Thyroid gland (tissue), 4 donors: ENCODE data around the gene CACFD1. TPM values are rescaled to one million over a fixed set of nuclear protein-coding genes. Genes with fewer than 3 reads are reported as not detected.

Experiments used
- DNase-seq, 2 donors: peaks; one replicate each; pipeline ENCODE4 v3.0.0-alpha.2; 2019
- H3K27ac ChIP-seq, 3 donors: fragments of 200-600 bp; sonication (generic); 1 replicate in 2 of 3; 2 replicates in 1 of 3; pipeline ENCODE4 v1.5.1; 2016 to 2019; ENCODE audit warnings: mild to moderate bottlenecking in 1 of 3, moderate library complexity in 1 of 3
- H3K27me3 ChIP-seq: fragments of 200-600 bp; sonication (generic); one replicate; pipeline ENCODE4 v1.5.1; 2019
- H3K36me3 ChIP-seq, 2 donors: fragments of 200-600 bp; sonication (generic); one replicate each; pipeline ENCODE4 v1.5.1; 2016 to 2019
- H3K4me1 ChIP-seq, 2 donors: fragments of 200-600 bp; sonication (generic); one replicate each; pipeline ENCODE4 v1.5.1; 2017 to 2019
- H3K4me3 ChIP-seq, 3 donors: fragments of 200-600 bp; sonication (generic); replicated peaks in 1 of 3; 1 replicate in 2 of 3; 2 replicates in 1 of 3; pipeline ENCODE4 v1.5.1; 2016; ENCODE audit warnings: mild to moderate bottlenecking in 1 of 3
- H3K9me3 ChIP-seq: fragments of 200-600 bp; sonication (generic); one replicate; pipeline ENCODE4 v1.5.1; 2017
- POLR2A ChIP-seq, 2 donors: fragments of 450-650 bp; IDR thresholded peaks; one replicate each; pipeline ENCODE4 v1.6.1; 2017; ENCODE audit warnings: antibody characterized with exemption in 2 of 2, mild to moderate bottlenecking in 2 of 2, moderate library complexity in 1 of 2
- WGBS, 2 donors: methylation state at CpG; one replicate each; pipeline ENCODE4 v1.1.5; 2017; 5-methylcytosine and 5-hydroxymethylcytosine counted together
- intact Hi-C: fragments of 100-400 bp; cut with DNase I; formaldehyde crosslinking; loops from one replicate; pipeline ENCODE4 v1.15.1; 2023
- total RNA-seq, 4 donors: library from RNA; depleted of rRNA; stranded (reverse); fragments of >200 nt; gene quantifications; one replicate each; pipeline ENCODE4 v1.2.3, GENCODE V29; 2016
- TF ChIP-seq, protein P1 (sequence below), 6 experiments: fragments of 200-600 bp in 3 of 6; fragments of 450-650 bp in 3 of 6; sonication (generic) in 3 of 6; IDR thresholded peaks; one replicate each; pipeline ENCODE4 v1.5.1; 2016 to 2019; ENCODE audit warnings: antibody characterized with exemption in 6 of 6, mild to moderate bottlenecking in 2 of 6, inconsistent platforms in 1 of 6, moderate library complexity in 1 of 6

CACFD1 gene
- total RNA-seq, 4 donors from 2014 or later, result 21.4 to 36.7 (median 33.5) TPM

GRCh38 chr9:133472277-133472645 is 12.5 kb downstream of the CACFD1 start:
- Histone ChIP-seq H3K27ac (no peak overlapping the region), H3K9me3 (no peaks in the 10 kb centered on the region), H3K4me3 (no peak overlapping the region), H3K4me1 (no peaks in the 10 kb centered on the region), H3K36me3 (peaks cover 5 to 6% of the 10 kb centered on the region in 2 donors), H3K27me3 (no peaks in the 10 kb centered on the region)
- TF ChIP-seq, protein P1, sequence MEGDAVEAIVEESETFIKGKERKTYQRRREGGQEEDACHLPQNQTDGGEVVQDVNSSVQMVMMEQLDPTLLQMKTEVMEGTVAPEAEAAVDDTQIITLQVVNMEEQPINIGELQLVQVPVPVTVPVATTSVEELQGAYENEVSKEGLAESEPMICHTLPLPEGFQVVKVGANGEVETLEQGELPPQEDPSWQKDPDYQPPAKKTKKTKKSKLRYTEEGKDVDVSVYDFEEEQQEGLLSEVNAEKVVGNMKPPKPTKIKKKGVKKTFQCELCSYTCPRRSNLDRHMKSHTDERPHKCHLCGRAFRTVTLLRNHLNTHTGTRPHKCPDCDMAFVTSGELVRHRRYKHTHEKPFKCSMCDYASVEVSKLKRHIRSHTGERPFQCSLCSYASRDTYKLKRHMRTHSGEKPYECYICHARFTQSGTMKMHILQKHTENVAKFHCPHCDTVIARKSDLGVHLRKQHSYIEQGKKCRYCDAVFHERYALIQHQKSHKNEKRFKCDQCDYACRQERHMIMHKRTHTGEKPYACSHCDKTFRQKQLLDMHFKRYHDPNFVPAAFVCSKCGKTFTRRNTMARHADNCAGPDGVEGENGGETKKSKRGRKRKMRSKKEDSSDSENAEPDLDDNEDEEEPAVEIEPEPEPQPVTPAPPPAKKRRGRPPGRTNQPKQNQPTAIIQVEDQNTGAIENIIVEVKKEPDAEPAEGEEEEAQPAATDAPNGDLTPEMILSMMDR (IDR thresholded peaks at IDR 0.05), result no peak
- TF ChIP-seq POLR2A (IDR thresholded peaks at IDR 0.05), result no peak
- no peak for DNase-seq
- 69% methylated on average over 10 of the region's 11 CpGs; no CpG with 5 or more reads in 1 of the 2 donors for WGBS, 2 donors
- intact Hi-C loops, result no loop called here

DNA sequence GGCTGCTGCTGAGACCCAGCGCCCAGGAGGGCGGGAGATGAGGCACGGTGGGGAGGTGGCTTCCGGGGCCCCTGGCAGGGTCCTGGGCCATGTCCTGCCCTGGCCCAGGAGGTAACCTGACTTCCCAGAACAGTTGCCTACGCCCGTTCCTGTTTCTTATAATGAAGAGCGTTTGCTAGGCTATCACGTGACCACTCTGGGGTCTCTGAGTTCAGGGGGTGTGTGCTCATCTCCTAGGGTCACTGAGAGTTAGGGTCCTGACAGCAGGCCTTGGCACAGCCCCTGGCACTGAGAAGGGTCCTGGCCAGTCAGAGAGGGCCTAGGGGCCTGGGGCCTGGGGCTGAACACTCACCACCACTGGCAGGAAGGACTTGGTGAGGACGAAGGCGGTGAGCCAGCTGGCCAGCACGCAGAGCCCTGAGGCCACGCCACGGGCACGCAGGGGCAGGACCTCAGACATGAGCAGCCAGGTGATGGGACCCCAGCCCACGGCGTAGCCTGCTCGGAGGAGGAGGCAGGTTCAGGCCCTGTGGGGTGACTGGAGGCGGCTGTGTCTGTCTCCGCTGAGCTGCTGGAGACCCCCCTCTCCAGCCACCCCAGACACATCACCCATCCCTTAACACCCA is 13.1 kb downstream of the CACFD1 start:
- intact Hi-C loops, result no loop called here
- Histone ChIP-seq H3K4me3 (no peak overlapping the region), H3K4me1 (no peaks in the 10 kb centered on the region), H3K27me3 (no peaks in the 10 kb centered on the region), H3K27ac (no peak overlapping the region), H3K9me3 (no peaks in the 10 kb centered on the region), H3K36me3 (peaks cover 5 to 6% of the 10 kb centered on the region in 2 donors)
- TF ChIP-seq, protein P1 (IDR thresholded peaks at IDR 0.05), result no peak
- no peak for TF ChIP-seq POLR2A (IDR thresholded peaks at IDR 0.05)
- DNase-seq, result no peak
- WGBS, 2 donors, result 71 to 85% methylated on average over 6 to 19 of the region's 19 CpGs

DNA sequence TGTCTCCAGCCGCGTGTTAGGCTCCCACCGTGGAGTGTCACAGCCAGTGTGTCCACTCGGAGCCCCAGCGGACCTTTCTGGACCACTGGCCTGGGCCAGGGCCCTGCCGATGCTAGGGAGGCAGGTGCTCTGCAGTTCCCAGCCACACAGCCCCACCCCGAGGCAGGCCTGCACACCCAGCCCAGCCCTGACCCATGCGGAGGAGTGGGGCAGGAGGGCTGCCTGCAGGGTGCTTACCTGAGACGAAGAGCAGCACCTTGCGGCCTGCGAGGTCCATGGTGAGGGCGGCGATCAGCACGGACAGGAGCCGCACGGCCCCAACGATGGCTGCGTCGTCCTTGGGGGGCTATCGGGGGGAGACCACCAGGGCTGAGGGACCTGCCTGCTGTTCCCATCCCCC is 14.0 kb downstream of the CACFD1 start:
- no peak for TF ChIP-seq POLR2A (IDR thresholded peaks at IDR 0.05)

DNA sequence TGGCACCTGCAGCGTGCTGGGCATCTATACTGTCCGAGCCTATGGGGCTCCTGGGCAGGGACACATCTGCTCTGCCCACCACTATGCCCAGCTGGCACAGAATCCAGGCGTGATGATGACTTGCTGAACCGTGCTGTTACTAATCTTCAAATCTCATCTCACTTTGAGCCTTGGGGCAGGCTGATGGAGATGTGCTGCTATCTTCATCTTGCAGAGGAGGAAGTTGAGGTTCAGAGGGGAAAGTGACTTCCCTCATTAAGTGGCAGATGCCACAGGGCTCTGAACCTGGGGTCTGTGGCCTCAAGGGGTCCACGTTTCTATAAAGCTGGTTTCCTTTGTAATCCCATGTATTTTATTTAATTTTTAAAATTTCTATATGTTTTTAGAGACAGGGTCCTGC is 14.4 kb downstream of the CACFD1 start:
- Histone ChIP-seq H3K36me3 (no peaks in the 10 kb centered on the region), H3K4me3 (no peak overlapping the region), H3K4me1 (peaks cover 1 to 9% of the 10 kb centered on the region in 2 donors), H3K27me3 (no peaks in the 10 kb centered on the region), H3K9me3 (no peaks in the 10 kb centered on the region), H3K27ac (no peak overlapping the region)
- intact Hi-C loops, result no loop called here
- 66 to 87% methylated on average over 4 to 5 of the region's 5 CpGs for WGBS, 2 donors
- no peak for DNase-seq
- TF ChIP-seq POLR2A (IDR thresholded peaks at IDR 0.05), result no peak
- TF ChIP-seq, protein P1 (IDR thresholded peaks at IDR 0.05), result no peak

More for the DNA sequence above, 14.0 kb downstream of the CACFD1 start:
- Histone ChIP-seq H3K27me3 (no peaks in the 10 kb centered on the region), H3K36me3 (peaks cover 2 to 4% of the 10 kb centered on the region in 2 donors), H3K9me3 (no peaks in the 10 kb centered on the region), H3K27ac (no peak overlapping the region), H3K4me3 (no peak overlapping the region), H3K4me1 (peaks cover 0 to 6% of the 10 kb centered on the region in 2 donors)
- no peak for DNase-seq
- intact Hi-C loops, result no loop called here
- WGBS, 2 donors, result 91% methylated on average over 13 of the region's 20 CpGs; no CpG with 5 or more reads in 1 of the 2 donors

DNA sequence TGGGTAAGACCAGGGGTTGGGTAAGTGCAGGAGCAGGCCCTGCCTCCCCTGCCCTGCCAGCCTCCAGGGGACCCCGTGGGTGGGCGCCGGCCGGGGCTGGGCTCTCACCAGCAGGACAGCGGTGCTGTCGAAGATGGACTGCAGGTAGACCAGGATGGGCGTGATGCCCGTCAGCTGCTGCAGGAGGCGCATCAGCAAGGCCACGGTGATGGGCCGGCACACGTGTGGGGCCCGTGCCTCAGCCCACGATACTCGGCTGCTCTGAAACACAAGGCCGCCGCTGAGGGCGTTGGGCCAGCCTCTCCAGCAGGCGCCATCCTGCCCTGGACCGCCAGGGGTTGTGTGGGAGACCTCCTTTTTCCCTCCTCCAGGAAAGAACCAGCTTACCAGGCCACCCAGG is 15.1 kb downstream of the CACFD1 start:
- H3K36me3 ChIP-seq, result no peaks in the 10 kb centered on the region
- DNase-seq, result no peak
- no peak overlapping the region for H3K27ac ChIP-seq
- H3K4me1 ChIP-seq, result peaks cover 5 to 13% of the 10 kb centered on the region in 2 donors
- no peaks in the 10 kb centered on the region for H3K27me3 ChIP-seq
- intact Hi-C loops, result no loop called here
- H3K9me3 ChIP-seq, result no peaks in the 10 kb centered on the region
- TF ChIP-seq, protein P1 (IDR thresholded peaks at IDR 0.05), result no peak
- TF ChIP-seq POLR2A (IDR thresholded peaks at IDR 0.05), result no peak
- WGBS, 2 donors, result 84 to 89% methylated on average over 11 of the region's 20 CpGs
- H3K4me3 ChIP-seq, result no peak overlapping the region
